Sigmoid colon (tissue), 4 donors: ENCODE data around the gene TLL2.

Experiments used
- CTCF ChIP-seq, 4 experiments: fragments of 450-650 bp in 3 of 4; fragments of 200-600 bp in 1 of 4; IDR thresholded peaks; one replicate each; pipeline ENCODE4 v1.5.1; 2016 to 2019; ENCODE audit warnings: antibody characterized with exemption in 4 of 4, mild to moderate bottlenecking in 3 of 4, moderate library complexity in 2 of 4
- EP300 ChIP-seq, 4 donors: sonication (generic); formaldehyde crosslinking; IDR thresholded peaks; one replicate each; pipeline ENCODE4 v1.6.1; 2017; ENCODE audit warnings: antibody characterized with exemption in 4 of 4
- POLR2A ChIP-seq, 2 donors: fragments of 450-650 bp; IDR thresholded peaks; one replicate each; pipeline ENCODE4 v1.6.1; 2016; ENCODE audit warnings: antibody characterized with exemption in 2 of 2, mild to moderate bottlenecking in 2 of 2, moderate library complexity in 2 of 2
- POLR2AphosphoS5 ChIP-seq, 4 donors: sonication (generic); formaldehyde crosslinking; IDR thresholded peaks; one replicate each; pipeline ENCODE4 v1.6.1; 2017; ENCODE audit warnings: antibody characterized with exemption in 4 of 4

GRCh38 chr10:96339956-96340904 is 173.5 kb downstream of the TLL2 start:
- TF ChIP-seq CTCF (IDR thresholded peaks at IDR 0.05) = peak in 1 of 4 experiments; percentile 31
- TF ChIP-seq POLR2A (IDR thresholded peaks at IDR 0.05) = no peak
- no peak for TF ChIP-seq EP300 (IDR thresholded peaks at IDR 0.05)
- no peak for TF ChIP-seq POLR2AphosphoS5 (IDR thresholded peaks at IDR 0.05)
